CD4-positive, alpha-beta T cell treated with Interferon gamma for 1 hour (primary cell): ENCODE results near the gene HAPSTR1.
"Not testable (repeated sequence)": the region's sequence is repeated elsewhere in the genome, so short reads cannot be mapped to it uniquely, and the experiment has no call there.

Source experiments
- DNase-seq: peaks from one replicate; pipeline ENCODE4 v3.0.0-alpha.2; 2020

HAPSTR1 gene

DNA sequence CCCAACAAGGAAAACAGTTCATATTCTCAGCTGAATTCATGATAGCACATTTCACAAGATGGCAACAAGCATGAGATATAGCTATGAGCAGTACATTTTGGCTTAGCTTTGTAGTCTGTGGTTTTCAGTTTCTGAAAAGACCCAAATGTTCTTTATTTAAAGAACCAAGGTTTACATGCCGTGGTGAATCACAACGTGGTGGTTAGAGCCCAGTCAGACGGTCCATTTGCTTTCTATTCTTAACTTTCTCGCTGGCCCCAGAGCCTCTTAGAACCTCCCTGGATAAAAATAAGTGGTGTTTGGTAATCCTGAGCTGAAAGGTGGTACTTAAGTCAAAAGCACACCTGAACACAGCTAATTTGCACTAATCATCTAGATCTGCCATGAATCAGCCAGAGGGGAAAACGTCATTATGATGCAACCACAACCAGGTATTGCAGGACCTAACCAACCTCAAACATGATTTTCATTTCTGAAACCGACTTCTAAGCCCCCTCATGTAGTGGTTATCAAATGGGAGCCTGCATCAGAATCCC lies 18.6 kb upstream of the HAPSTR1 start:
- no peak for DNase-seq

- no peak for DNase-seq
These were observed 16.0 kb upstream of the HAPSTR1 start for GRCh38 chr16:9075299-9076071.

- no peak for DNase-seq
These were observed 14.2 kb upstream of the HAPSTR1 start for GRCh38 chr16:9077091-9077809.

GRCh38 chr16:9078467-9079429 lies 12.7 kb upstream of the HAPSTR1 start:
- peak; percentile 75 for DNase-seq

DNA sequence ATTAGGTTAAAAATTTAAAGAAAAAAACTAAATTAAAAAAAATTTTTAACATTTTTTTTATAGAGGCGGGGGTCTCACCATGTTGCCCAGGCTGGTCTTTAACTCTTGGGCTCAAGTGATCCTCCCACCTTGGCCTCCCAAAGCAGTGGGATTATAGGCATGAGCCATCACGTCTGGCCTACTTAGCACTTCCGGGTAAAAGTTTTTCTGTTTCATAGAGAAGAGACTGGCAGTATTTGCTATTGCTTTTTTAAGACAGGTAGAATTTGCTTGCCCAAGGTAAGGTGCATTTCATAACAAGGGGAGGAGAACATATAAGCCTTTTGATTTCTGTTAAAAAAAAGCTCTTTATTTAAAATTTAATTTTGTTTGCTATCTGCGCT lies 12.0 kb upstream of the HAPSTR1 start:
- no peak for DNase-seq

DNA sequence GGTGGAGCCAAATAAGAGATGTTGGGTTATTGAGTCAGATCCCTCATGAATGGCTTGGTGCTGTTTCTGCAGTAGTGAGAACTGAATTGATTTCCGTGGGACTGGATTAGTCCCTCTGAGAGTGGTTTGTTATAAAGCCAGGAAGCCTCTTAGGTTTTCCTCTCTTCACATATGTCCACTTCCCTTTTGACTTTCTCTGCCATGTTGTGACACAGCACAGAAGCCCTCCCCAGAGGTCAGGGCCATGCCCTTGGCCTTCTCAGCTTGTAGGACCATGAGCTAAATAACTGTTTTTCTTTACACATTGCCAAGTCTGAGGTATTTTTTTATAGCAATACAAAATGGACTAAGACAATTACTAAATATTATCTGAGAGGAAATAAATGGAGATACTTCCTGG lies 10.3 kb upstream of the HAPSTR1 start:
- DNase-seq, result no peak

- DNase-seq, result no peak
These were observed 9.6 kb upstream of the HAPSTR1 start for GRCh38 chr16:9081843-9082242.

- no peak for DNase-seq
These were observed 9.0 kb upstream of the HAPSTR1 start for GRCh38 chr16:9082422-9082821.

GRCh38 chr16:9087733-9088132 lies 3.7 kb upstream of the HAPSTR1 start:
- not testable (repeated sequence) for DNase-seq

- no peak for DNase-seq
These were observed 2.6 kb upstream of the HAPSTR1 start for GRCh38 chr16:9088848-9089247.

GRCh38 chr16:9089660-9090059 lies 1.8 kb upstream of the HAPSTR1 start:
- no peak for DNase-seq

DNA sequence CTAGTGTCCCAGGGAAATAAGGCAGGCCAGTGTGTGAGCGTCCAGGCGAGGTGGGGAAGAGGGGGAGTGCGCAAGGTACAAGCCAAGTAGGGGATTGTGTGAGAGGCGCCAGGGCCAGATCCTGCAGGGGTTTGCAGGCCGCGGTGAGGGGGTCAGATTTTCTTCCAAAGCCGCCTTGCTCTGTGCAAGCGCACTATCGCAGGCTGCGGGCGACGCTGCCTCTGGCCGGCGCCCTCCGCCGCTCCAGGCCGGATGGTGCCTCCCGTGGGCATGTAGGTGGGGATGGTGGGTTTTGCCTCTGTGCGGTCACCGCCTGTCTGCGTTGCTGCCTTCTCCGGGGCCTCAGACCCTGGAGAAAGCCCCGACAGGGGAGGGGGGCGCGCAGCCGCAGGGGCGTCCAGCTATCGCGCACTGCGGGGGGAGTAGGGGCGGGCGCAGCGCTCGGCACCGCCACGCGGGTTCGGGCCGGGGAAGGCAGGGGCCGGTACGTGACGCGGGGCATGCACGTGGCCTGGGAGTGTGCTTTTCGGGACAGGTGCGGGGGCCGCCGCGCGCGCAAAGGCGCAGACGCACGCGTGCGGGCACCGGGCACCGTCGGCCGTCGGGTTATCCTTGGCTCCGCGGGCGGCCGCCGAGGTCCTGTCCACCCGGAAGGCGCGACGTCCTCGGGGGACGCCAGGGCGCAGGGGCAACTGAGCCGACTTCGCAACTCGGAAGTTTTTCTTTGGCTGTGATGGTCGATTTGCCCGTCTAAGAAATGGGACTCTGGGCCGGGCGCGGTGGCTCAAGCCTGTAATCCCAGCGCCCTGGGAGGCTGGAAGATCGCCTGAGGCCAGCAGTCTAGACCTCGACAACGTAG lies 1.1 kb upstream of the HAPSTR1 start:
- peak; percentile 48 for DNase-seq

- DNase-seq, result peak; percentile 15
These were observed 430 bp downstream of the HAPSTR1 start for GRCh38 chr16:9091867-9092281.

GRCh38 chr16:9092282-9092977 lies 986 bp downstream of the HAPSTR1 start:
- DNase-seq, result peak; percentile 36

- DNase-seq, result peak; percentile 27
These were observed 1.5 kb downstream of the HAPSTR1 start for GRCh38 chr16:9092978-9093344.

DNA sequence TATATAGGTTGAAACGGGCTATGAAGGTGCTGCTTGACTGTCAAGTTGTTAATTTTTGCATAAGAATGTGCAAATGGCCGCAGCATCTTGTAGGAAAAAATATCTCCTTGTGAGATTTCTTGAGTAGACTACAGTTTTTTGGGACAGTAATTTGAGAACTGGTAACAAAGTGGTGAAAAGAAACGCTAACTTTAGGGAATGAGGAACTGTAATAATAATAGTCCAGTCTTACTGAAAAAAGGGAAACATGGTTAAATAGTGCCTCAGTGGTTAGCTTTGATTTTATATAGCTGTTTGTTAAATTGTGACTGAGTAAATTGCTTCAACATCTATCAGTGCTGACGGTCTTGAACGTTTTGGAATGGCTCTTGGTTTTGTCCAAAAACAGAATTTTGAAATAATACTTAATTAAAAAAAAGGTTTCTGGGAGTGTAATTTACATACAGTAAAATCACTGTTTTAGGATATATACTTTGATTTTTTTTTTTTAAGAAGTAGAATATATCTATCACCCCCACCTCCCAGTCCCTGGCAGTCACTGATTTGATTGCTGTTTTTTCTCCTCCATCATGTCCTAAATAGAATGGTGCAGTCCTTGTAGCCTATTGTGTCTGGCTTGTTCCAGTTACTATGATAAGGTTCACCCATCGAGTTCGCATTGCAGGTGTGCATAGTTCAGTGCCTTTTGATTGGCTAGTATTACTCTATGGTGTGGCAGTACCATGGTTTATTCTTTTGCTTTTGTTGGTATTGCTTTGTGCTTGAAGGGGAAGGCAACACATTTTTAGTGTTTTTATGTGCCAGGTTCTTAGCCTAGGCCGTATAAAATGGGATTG lies 2.8 kb downstream of the HAPSTR1 start:
- no peak for DNase-seq

DNA sequence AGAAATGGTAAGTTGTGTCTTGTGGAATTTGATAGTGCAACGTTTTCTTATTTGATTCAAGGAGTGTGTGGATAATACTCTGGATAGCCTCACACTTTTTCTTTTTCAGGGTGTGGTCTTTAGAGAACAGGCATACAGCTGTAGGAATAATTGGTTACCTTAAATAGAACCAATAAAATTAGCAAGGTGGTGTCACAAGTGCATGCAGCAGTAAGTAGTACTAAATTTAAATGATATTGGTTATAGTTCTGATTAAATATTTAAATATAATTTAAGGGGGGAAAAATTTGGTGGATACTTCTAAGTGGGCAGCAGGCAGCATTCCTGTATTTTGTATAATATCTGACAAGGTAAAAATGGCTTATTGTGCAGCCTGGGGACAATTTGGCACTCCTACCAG lies 3.7 kb downstream of the HAPSTR1 start:
- DNase-seq, result no peak

GRCh38 chr16:9095656-9096397 lies 4.4 kb downstream of the HAPSTR1 start:
- DNase-seq, result no peak

DNA sequence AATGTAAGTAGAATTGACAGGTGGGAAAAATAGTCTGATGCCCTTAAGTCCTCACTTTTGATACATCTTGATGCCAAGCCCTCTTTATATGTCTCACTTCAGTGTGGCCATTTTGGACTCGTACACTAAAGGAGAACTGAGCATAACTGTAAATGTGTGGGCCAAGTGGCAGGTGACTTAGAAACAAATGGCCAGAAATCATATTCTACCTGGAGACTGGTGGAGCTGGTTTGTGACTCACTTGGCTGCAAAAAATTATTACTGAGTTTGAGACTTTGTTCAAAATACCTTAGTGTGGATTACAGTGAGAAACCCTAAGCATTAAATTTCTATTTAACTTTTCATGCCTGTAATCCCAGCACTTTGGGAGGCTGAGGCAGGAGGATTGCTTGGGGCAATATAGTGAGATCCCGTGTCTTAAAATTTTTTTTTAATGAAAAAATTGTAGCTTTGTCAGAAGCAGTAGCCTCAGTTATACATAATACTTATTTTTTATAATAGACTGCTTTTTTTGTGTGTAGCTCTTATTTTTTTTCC lies 5.0 kb downstream of the HAPSTR1 start:
- no peak for DNase-seq
